ENCODE results near the gene FAM193A.
A peak's percentile ranks its signal among the peaks of the same experiment; 100 is the strongest.
"Not testable (repeated sequence)": the region's sequence is repeated elsewhere in the genome, so short reads cannot be mapped to it uniquely, and the experiment has no call there.

The FAM193A gene

GRCh38 chr4:2652415-2653160 is 116.1 kb downstream of the FAM193A start:
- no peak for DNase-seq (ENCODE audit: low read depth)

- peak; percentile 58 for DNase-seq (ENCODE audit: low read depth)
These were observed 124.3 kb downstream of the FAM193A start for GRCh38 chr4:2660596-2661211.

- peak; percentile 98 for DNase-seq (ENCODE audit: low read depth)
These were observed 126.2 kb downstream of the FAM193A start for GRCh38 chr4:2662598-2662997.

- DNase-seq (ENCODE audit: low read depth) = peak; percentile 68
These were observed 126.8 kb downstream of the FAM193A start for GRCh38 chr4:2663275-2663674.

GRCh38 chr4:2666722-2667247 is 130.3 kb downstream of the FAM193A start:
- no peak for DNase-seq (ENCODE audit: low read depth)

- DNase-seq (ENCODE audit: low read depth) = no peak
These were observed 131.0 kb downstream of the FAM193A start for GRCh38 chr4:2667428-2667827.

- no peak for DNase-seq (ENCODE audit: low read depth)
These were observed 134.9 kb downstream of the FAM193A start for GRCh38 chr4:2671267-2671895.

- DNase-seq (ENCODE audit: low read depth) = no peak
These were observed 135.6 kb downstream of the FAM193A start for GRCh38 chr4:2672082-2672481.

GRCh38 chr4:2672700-2673099 is 136.3 kb downstream of the FAM193A start:
- DNase-seq (ENCODE audit: low read depth) = no peak

GRCh38 chr4:2673157-2673556 is 136.7 kb downstream of the FAM193A start:
- DNase-seq (ENCODE audit: low read depth) = peak; percentile 30

- not testable (repeated sequence) for DNase-seq (ENCODE audit: low read depth)
These were observed 143.3 kb downstream of the FAM193A start for GRCh38 chr4:2679762-2680161.

- DNase-seq (ENCODE audit: low read depth) = no peak
These were observed 148.0 kb downstream of the FAM193A start for GRCh38 chr4:2684486-2684885.

- DNase-seq (ENCODE audit: low read depth) = peak; percentile 29
These were observed 149.1 kb downstream of the FAM193A start for GRCh38 chr4:2685541-2685940.

GRCh38 chr4:2686379-2687265 is 150.2 kb downstream of the FAM193A start:
- no peak for DNase-seq (ENCODE audit: low read depth)

- DNase-seq (ENCODE audit: low read depth) = no peak
These were observed 151.8 kb downstream of the FAM193A start for GRCh38 chr4:2688281-2688680.

- no peak for DNase-seq (ENCODE audit: low read depth)
These were observed 152.2 kb downstream of the FAM193A start for GRCh38 chr4:2688697-2689096.

- DNase-seq (ENCODE audit: low read depth) = no peak
These were observed 152.7 kb downstream of the FAM193A start for GRCh38 chr4:2689114-2689513.

- no peak for DNase-seq (ENCODE audit: low read depth)
These were observed 153.6 kb downstream of the FAM193A start for GRCh38 chr4:2689825-2690700.

- DNase-seq (ENCODE audit: low read depth) = no peak
These were observed 154.9 kb downstream of the FAM193A start for GRCh38 chr4:2691313-2691712.

GRCh38 chr4:2691952-2692435 is 155.5 kb downstream of the FAM193A start:
- no peak for DNase-seq (ENCODE audit: low read depth)

- peak; percentile 58 for DNase-seq (ENCODE audit: low read depth)
These were observed 158.2 kb downstream of the FAM193A start for GRCh38 chr4:2694691-2695090.
